ENCODE data around the gene CALB2. TPM values are rescaled to one million over a fixed set of nuclear protein-coding genes. Genes with fewer than 3 reads are reported as not detected.
"Not testable (repeated sequence)": the region's sequence is repeated elsewhere in the genome, so short reads cannot be mapped to it uniquely, and the experiment has no call there.

The CALB2 gene
- total RNA-seq, 6 experiments from 2014 or later: not detected

- Histone ChIP-seq H3K9me3 (no peaks in the 10 kb centered on the region), H3K27me3 (no peaks in the 10 kb centered on the region), H3K4me3 (no peak overlapping the region), H3K4me1 (peaks cover 0 to 16% (median 5%) of the 10 kb centered on the region in 4 donors), H3K36me3 (no peaks in the 10 kb centered on the region), H3K27ac (no peak overlapping the region)
- TF ChIP-seq CTCF (IDR thresholded peaks at IDR 0.05): no peak
- no peak for TF ChIP-seq POLR2A (IDR thresholded peaks at IDR 0.05)
- DNase-seq (no peak), ATAC-seq (no peak)
- 65% methylated on average over 4 of the region's 5 CpGs for WGBS (ENCODE audit: insufficient coverage, low coverage, low lambda C conversion rate, missing lambda C conversion rate)
- intact Hi-C loops (cut with DNase I): no loop called here
Observed at GRCh38 chr16:71353736-71354135, 4.8 kb upstream of the CALB2 start.

DNA sequence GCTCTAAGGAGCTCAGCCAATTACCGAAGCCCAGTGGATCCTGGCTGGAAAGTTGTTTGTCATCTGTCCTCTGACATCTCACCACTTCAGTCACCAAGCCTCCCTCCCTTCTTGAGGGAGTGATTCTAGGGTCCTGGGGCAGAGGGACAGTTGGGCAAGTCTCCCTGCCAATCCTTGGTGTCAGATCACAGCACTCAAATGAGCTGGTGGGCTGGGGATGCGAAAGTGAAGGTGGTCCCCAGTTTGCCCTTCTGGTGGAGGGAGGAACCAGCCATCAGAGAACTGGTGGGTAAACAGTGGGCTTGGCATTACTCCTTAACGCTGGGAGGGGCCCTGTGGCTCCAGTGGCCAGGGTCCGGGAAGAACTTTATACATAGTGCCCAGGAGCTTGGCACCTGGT, 4.4 kb upstream of the CALB2 start:
- no peaks in the 10 kb centered on the region for H3K36me3 ChIP-seq
- H3K9me3 ChIP-seq: no peaks in the 10 kb centered on the region
- TF ChIP-seq CTCF (IDR thresholded peaks at IDR 0.05): no peak
- TF ChIP-seq POLR2A (IDR thresholded peaks at IDR 0.05): no peak
- intact Hi-C loops (cut with DNase I): no loop called here
- DNase-seq (no peak), ATAC-seq (no peak)
- no peak overlapping the region for H3K27ac ChIP-seq
- 77% methylated on average over 3 of the region's 4 CpGs for WGBS (ENCODE audit: insufficient coverage, low coverage, low lambda C conversion rate, missing lambda C conversion rate)
- H3K4me1 ChIP-seq: peaks cover 0 to 17% (median 6%) of the 10 kb centered on the region in 4 donors
- peaks cover 0 to 1% of the 10 kb centered on the region in 2 donors for H3K27me3 ChIP-seq
- H3K4me3 ChIP-seq: no peak overlapping the region

DNA sequence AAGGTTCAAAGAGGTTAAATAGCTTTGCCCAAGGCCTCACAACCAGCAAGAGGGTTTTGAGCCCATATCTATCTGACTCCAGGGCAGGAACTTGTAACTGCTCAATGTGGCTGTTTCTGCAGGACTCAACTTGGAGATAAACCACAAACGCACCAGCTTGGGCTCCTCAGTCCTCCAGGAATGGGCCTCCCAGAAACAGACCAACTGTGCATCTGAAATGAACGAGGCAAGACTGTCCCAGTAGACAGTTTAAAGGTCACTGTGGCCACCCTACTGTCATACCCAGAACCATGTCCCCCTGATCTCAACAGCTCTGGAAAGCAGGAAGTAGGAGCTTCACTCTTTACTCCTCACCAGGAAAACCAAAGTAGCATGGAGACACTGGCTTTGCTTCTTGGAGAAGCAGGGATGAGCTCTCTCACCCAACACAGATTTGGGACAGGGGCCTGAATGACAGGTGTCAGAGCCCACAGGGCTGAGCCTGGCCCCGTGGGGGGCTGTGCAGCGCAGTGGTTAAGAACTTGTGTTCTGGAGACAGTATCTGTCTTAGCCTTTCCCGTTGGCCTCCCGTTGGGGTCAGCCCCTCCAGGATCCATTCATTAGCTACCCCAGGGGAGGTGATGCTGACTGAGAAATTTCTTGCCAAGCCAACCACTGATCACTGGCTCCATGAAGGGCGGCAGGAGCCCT, 2.3 kb upstream of the CALB2 start:
- no peak for ATAC-seq
- Histone ChIP-seq H3K27ac (no peak overlapping the region), H3K27me3 (peaks cover 0 to 7% of the 10 kb centered on the region in 2 donors), H3K36me3 (no peaks in the 10 kb centered on the region), H3K9me3 (no peaks in the 10 kb centered on the region), H3K4me3 (no peak overlapping the region), H3K4me1 (peaks cover 0 to 13% (median 4%) of the 10 kb centered on the region in 4 donors)
- no peak for DNase-seq
- intact Hi-C loops (cut with DNase I): no loop called here
- TF ChIP-seq POLR2A (IDR thresholded peaks at IDR 0.05) (no peak), CTCF (IDR thresholded peaks at IDR 0.05) (no peak)
- no CpG with 5 or more reads among the region's 7 CpGs for WGBS (ENCODE audit: insufficient coverage, low coverage, low lambda C conversion rate, missing lambda C conversion rate)

- H3K4me1 ChIP-seq; DNase-seq; H3K27ac ChIP-seq; H3K9me3 ChIP-seq; H3K36me3 ChIP-seq; intact Hi-C loops (cut with DNase I); H3K27me3 ChIP-seq; ATAC-seq; H3K4me3 ChIP-seq: not testable (repeated sequence)
- WGBS (ENCODE audit: insufficient coverage, low coverage, low lambda C conversion rate, missing lambda C conversion rate): 61% methylated on average over 2 of the region's 4 CpGs
Observed at GRCh38 chr16:71356936-71357335, 1.6 kb upstream of the CALB2 start.

- Histone ChIP-seq H3K4me3 (no peak overlapping the region), H3K36me3 (no peaks in the 10 kb centered on the region), H3K27me3 (peaks cover 0 to 7% of the 10 kb centered on the region in 2 donors), H3K4me1 (peaks cover 0 to 7% (median 2%) of the 10 kb centered on the region in 4 donors), H3K9me3 (no peaks in the 10 kb centered on the region), H3K27ac (no peak overlapping the region)
- intact Hi-C loops (cut with DNase I): no loop called here
- DNase-seq (no peak), ATAC-seq (no peak)
- WGBS (ENCODE audit: insufficient coverage, low coverage, low lambda C conversion rate, missing lambda C conversion rate): 0% methylated on average over 2 of the region's 11 CpGs
- TF ChIP-seq CTCF (IDR thresholded peaks at IDR 0.05) (no peak), POLR2A (IDR thresholded peaks at IDR 0.05) (no peak)
Observed at GRCh38 chr16:71357681-71358080, 842 bp upstream of the CALB2 start.

Measured in right lobe of liver (tissue), 6 donors.